Keratinocyte (primary cell): ENCODE results near the gene IRX3.

Experiments used
- CTCF ChIP-seq, 3 experiments: IDR thresholded peaks in 1 of 3; conservative IDR thresholded peaks in 1 of 3; optimal IDR thresholded peaks in 1 of 3; 2 replicates in 2 of 3; 3 replicates in 1 of 3; pipeline versions ENCODE3 to v1.5.1; 2011; ENCODE audit warnings: low read length in 3 of 3, mild to moderate bottlenecking in 3 of 3, moderate library complexity in 2 of 3, control low read depth in 1 of 3, inconsistent platforms in 1 of 3; ENCODE audit not compliant: insufficient read depth in 2 of 3; ENCODE audit errors: extremely low read depth in 1 of 3
- EZH2 ChIP-seq: IDR thresholded peaks from one replicate; pipeline ENCODE4 v1.6.1; 2012; ENCODE audit warnings: inconsistent platforms, mild to moderate bottlenecking, low read length, moderate library complexity

GRCh38 chr16:54282928-54283724 is 3.5 kb downstream of the IRX3 start:
- no peak for TF ChIP-seq CTCF (optimal IDR thresholded peaks at IDR 0.05 in 1 of 3, IDR thresholded peaks at IDR 0.05 in 1 of 3, conservative IDR thresholded peaks at IDR 0.05 in 1 of 3; ENCODE audit: extremely low read depth in 1 of 3, insufficient read depth in 2 of 3, low read length in 3 of 3)
- TF ChIP-seq EZH2 = no peak
